AG04450 (cell line): Measurements from ENCODE around the gene DICER1. TPM values are rescaled to one million over a fixed set of nuclear protein-coding genes. Genes with fewer than 3 reads are reported as not detected.

Experiments
- CTCF ChIA-PET: fragments of 300-600, 350-600 bp; formaldehyde crosslinking; extraction: SDS; loops from one replicate; lab custom pipeline; 2022; ENCODE audit warnings: antibody characterized with exemption, inconsistent platforms; lab: Charles Lee
- POLR2A ChIA-PET: fragments of 350-600 bp; formaldehyde crosslinking; extraction: SDS; loops from one replicate; lab custom pipeline; 2021; ENCODE audit warnings: antibody characterized with exemption, inconsistent platforms; lab: Yijun Ruan, JAX
- DNase-seq: peaks from one replicate; pipeline ENCODE4 v3.0.0-alpha.2; 2011; ENCODE audit warnings: low read depth, low spot score
- H3K27ac ChIP-seq: one replicate; pipeline ENCODE4 v1.5.1; 2012; ENCODE audit warnings: low read depth, low read length, control low read depth
- H3K27me3 ChIP-seq: one replicate; pipeline ENCODE4 v1.6.0; 2012; ENCODE audit warnings: low read length; ENCODE audit not compliant: control insufficient read depth, insufficient read depth
- H3K4me3 ChIP-seq: 2 replicates; pipeline ENCODE4 v1.5.1; 2011; ENCODE audit warnings: mild to moderate bottlenecking, low read depth, low read length, control low read depth
- H3K9me3 ChIP-seq: 2 replicates; pipeline ENCODE4 v1.5.1; 2012; ENCODE audit warnings: low read length; ENCODE audit not compliant: control insufficient read depth, insufficient read depth
- CTCF ChIP-seq: IDR thresholded peaks from 2 replicates; pipeline ENCODE4 v1.5.1; 2011; ENCODE audit warnings: low read depth, low read length, control low read depth, inconsistent platforms
- polyA plus RNA-seq: library from polyadenylated mRNA; depleted of rRNA; stranded (reverse); fragments of >200 nt; gene quantifications from 2 replicates; pipeline ENCODE4 v1.2.3, GENCODE V29; 2011

Gene DICER1
- polyA plus RNA-seq, 1 experiment, result 25.1 TPM

GRCh38 chr14:95070748-95071435 lies 86.4 kb downstream of the DICER1 start:
- no peak overlapping the region for H3K27ac ChIP-seq
- CTCF ChIA-PET, result no interaction called here
- no peaks in the 10 kb centered on the region; the same call in 1 of the 2 replicates for H3K9me3 ChIP-seq
- POLR2A ChIA-PET, result no interaction called here
- H3K4me3 ChIP-seq, result no peak overlapping the region
- H3K27me3 ChIP-seq, result peaks cover 13% of the 10 kb centered on the region
- DNase-seq, result no peak
- TF ChIP-seq CTCF, result no peak

GRCh38 chr14:95069547-95069946 lies 87.8 kb downstream of the DICER1 start:
- H3K4me3 ChIP-seq, result no peak overlapping the region
- H3K27me3 ChIP-seq, result peaks cover 10% of the 10 kb centered on the region
- no peak for DNase-seq
- no peaks in the 10 kb centered on the region; the same call in 1 of the 2 replicates for H3K9me3 ChIP-seq
- no peak for TF ChIP-seq CTCF
- POLR2A ChIA-PET, result no interaction called here
- no peak overlapping the region for H3K27ac ChIP-seq
- CTCF ChIA-PET, result no interaction called here

GRCh38 chr14:95069018-95069417 lies 88.3 kb downstream of the DICER1 start:
- ChIA-PET CTCF (no interaction called here), POLR2A (no interaction called here)
- no peak for DNase-seq
- no peak overlapping the region for H3K27ac ChIP-seq
- TF ChIP-seq CTCF, result no peak
- no peaks in the 10 kb centered on the region; the same call in 1 of the 2 replicates for H3K9me3 ChIP-seq
- H3K27me3 ChIP-seq, result peaks cover 10% of the 10 kb centered on the region
- H3K4me3 ChIP-seq, result no peak overlapping the region

GRCh38 chr14:95068521-95068920 lies 88.8 kb downstream of the DICER1 start:
- no peak overlapping the region for H3K4me3 ChIP-seq
- TF ChIP-seq CTCF, result no peak
- no peaks in the 10 kb centered on the region; the same call in 1 of the 2 replicates for H3K9me3 ChIP-seq
- ChIA-PET CTCF (no interaction called here), POLR2A (no interaction called here)
- peaks cover 7% of the 10 kb centered on the region for H3K27me3 ChIP-seq
- DNase-seq, result no peak
- H3K27ac ChIP-seq, result no peak overlapping the region

- H3K27ac ChIP-seq, result no peak overlapping the region
- no peak for DNase-seq
- ChIA-PET CTCF (no interaction called here), POLR2A (no interaction called here)
- no peak overlapping the region for H3K4me3 ChIP-seq
- H3K27me3 ChIP-seq, result peaks cover 7% of the 10 kb centered on the region
- no peak for TF ChIP-seq CTCF
- H3K9me3 ChIP-seq, result no peaks in the 10 kb centered on the region; the same call in 1 of the 2 replicates
These were observed 89.2 kb downstream of the DICER1 start for GRCh38 chr14:95068080-95068479.
